HK-2 (cell line): ENCODE results near the gene CHKA.
"Not testable (repeated sequence)": the region's sequence is repeated elsewhere in the genome, so short reads cannot be mapped to it uniquely, and the experiment has no call there.

Experiments used
- DNase-seq: peaks from one replicate; pipeline ENCODE4 v3.0.0-alpha.2; 2018; ENCODE audit not compliant: unreplicated experiment

The CHKA gene

GRCh38 chr11:68115285-68115684 is 5.9 kb downstream of the CHKA start:
- DNase-seq: no peak

- DNase-seq: no peak
Measured at GRCh38 chr11:68113986-68114385, 7.2 kb downstream of the CHKA start.

GRCh38 chr11:68107689-68108088 is 13.5 kb downstream of the CHKA start:
- DNase-seq: no peak

GRCh38 chr11:68106165-68106940 is 14.8 kb downstream of the CHKA start:
- DNase-seq: no peak

GRCh38 chr11:68099474-68100405 is 21.4 kb downstream of the CHKA start:
- no peak for DNase-seq

GRCh38 chr11:68099057-68099456 is 22.1 kb downstream of the CHKA start:
- DNase-seq: no peak

- no peak for DNase-seq
Measured at GRCh38 chr11:68096962-68097361, 24.2 kb downstream of the CHKA start.

- no peak for DNase-seq
Measured at GRCh38 chr11:68093565-68093964, 27.6 kb downstream of the CHKA start.

- not testable (repeated sequence) for DNase-seq
Measured at GRCh38 chr11:68092946-68093345, 28.2 kb downstream of the CHKA start.

- DNase-seq: no peak
Measured at GRCh38 chr11:68092411-68092810, 28.8 kb downstream of the CHKA start.

GRCh38 chr11:68090706-68091105 is 30.5 kb downstream of the CHKA start:
- no peak for DNase-seq

GRCh38 chr11:68090287-68090686 is 30.9 kb downstream of the CHKA start:
- DNase-seq: no peak

GRCh38 chr11:68089679-68090078 is 31.5 kb downstream of the CHKA start:
- no peak for DNase-seq

- no peak for DNase-seq
Measured at GRCh38 chr11:68083517-68083916, 37.7 kb downstream of the CHKA start.

- no peak for DNase-seq
Measured at GRCh38 chr11:68082481-68082880, 38.7 kb downstream of the CHKA start.

- no peak for DNase-seq
Measured at GRCh38 chr11:68081691-68082090, 39.5 kb downstream of the CHKA start.

- no peak for DNase-seq
Measured at GRCh38 chr11:68080860-68081259, 40.3 kb downstream of the CHKA start.

- no peak for DNase-seq
Measured at GRCh38 chr11:68077617-68078582, 43.3 kb downstream of the CHKA start.

- DNase-seq: no peak
Measured at GRCh38 chr11:68076371-68077042, 44.7 kb downstream of the CHKA start.

- no peak for DNase-seq
Measured at GRCh38 chr11:68074584-68075352, 46.4 kb downstream of the CHKA start.
